Epidermal melanocyte (primary cell): Measurements from ENCODE around the gene CAPZA2.
A peak's percentile ranks its signal among the peaks of the same experiment; 100 is the strongest.
"Not testable (repeated sequence)": the region's sequence is repeated elsewhere in the genome, so short reads cannot be mapped to it uniquely, and the experiment has no call there.

Experiments used
- DNase-seq: peaks from one replicate; pipeline ENCODE4 v3.0.0; 2011; ENCODE audit warnings: low spot score; ENCODE audit not compliant: insufficient read length

The CAPZA2 gene

GRCh38 chr7:116912269-116912909 lies 50.0 kb downstream of the CAPZA2 start:
- DNase-seq: no peak

- no peak for DNase-seq
Measured at GRCh38 chr7:116918704-116919103, 56.3 kb downstream of the CAPZA2 start.

- DNase-seq: no peak
Measured at GRCh38 chr7:116920359-116920758, 58.0 kb downstream of the CAPZA2 start.

GRCh38 chr7:116922545-116922944 lies 60.2 kb downstream of the CAPZA2 start:
- DNase-seq: no peak

- DNase-seq: no peak
Measured at GRCh38 chr7:116924741-116925140, 62.4 kb downstream of the CAPZA2 start.

GRCh38 chr7:116929021-116929420 lies 66.6 kb downstream of the CAPZA2 start:
- no peak for DNase-seq

- peak; percentile 73 for DNase-seq
Measured at GRCh38 chr7:116929914-116930913, 67.8 kb downstream of the CAPZA2 start.

- no peak for DNase-seq
Measured at GRCh38 chr7:116932566-116932965, 70.2 kb downstream of the CAPZA2 start.

- DNase-seq: no peak
Measured at GRCh38 chr7:116933465-116933864, 71.1 kb downstream of the CAPZA2 start.

- DNase-seq: no peak
Measured at GRCh38 chr7:116934580-116934979, 72.2 kb downstream of the CAPZA2 start.

GRCh38 chr7:116936844-116937243 lies 74.5 kb downstream of the CAPZA2 start:
- DNase-seq: not testable (repeated sequence)

GRCh38 chr7:116938678-116939077 lies 76.3 kb downstream of the CAPZA2 start:
- DNase-seq: no peak

- DNase-seq: no peak
Measured at GRCh38 chr7:116940689-116941370, 78.4 kb downstream of the CAPZA2 start.

GRCh38 chr7:116942504-116942903 lies 80.1 kb downstream of the CAPZA2 start:
- DNase-seq: no peak

GRCh38 chr7:116948934-116949333 lies 86.5 kb downstream of the CAPZA2 start:
- DNase-seq: no peak

GRCh38 chr7:116949941-116950801 lies 87.8 kb downstream of the CAPZA2 start:
- DNase-seq: no peak

GRCh38 chr7:116950889-116951351 lies 88.5 kb downstream of the CAPZA2 start:
- DNase-seq: no peak

GRCh38 chr7:116951366-116952292 lies 89.2 kb downstream of the CAPZA2 start:
- DNase-seq: no peak

- DNase-seq: no peak
Measured at GRCh38 chr7:116952635-116953371, 90.4 kb downstream of the CAPZA2 start.
